ENCODE data around the gene SSR1.

- TF ChIP-seq EP300 (IDR thresholded peaks at IDR 0.05; ENCODE audit: borderline replicate concordance), result no peak
- TF ChIP-seq REST (IDR thresholded peaks at IDR 0.05; ENCODE audit: low read depth), result no peak
- TF ChIP-seq EGR1 (IDR thresholded peaks at IDR 0.05), result no peak
- no peak for TF ChIP-seq TAF1 (IDR thresholded peaks at IDR 0.05; ENCODE audit: low read depth)
Observed at GRCh38 chr6:7290079-7290478, 22.9 kb downstream of the SSR1 start.
